Measurements from ENCODE around the gene EID3.
"Not testable (repeated sequence)": the region's sequence is repeated elsewhere in the genome, so short reads cannot be mapped to it uniquely, and the experiment has no call there.

The EID3 gene

GRCh38 chr12:104303538-104304151 lies at the start of gene EID3:
Gene EID3, plus strand, starts transcription at chr12:104303739. Its CDS starts 196 bp downstream, at chr12:104303935.
- DNase-seq, result peak; percentile 88

- no peak for DNase-seq
Measured at GRCh38 chr12:104257913-104258472, 45.5 kb upstream of the EID3 start.

DNA sequence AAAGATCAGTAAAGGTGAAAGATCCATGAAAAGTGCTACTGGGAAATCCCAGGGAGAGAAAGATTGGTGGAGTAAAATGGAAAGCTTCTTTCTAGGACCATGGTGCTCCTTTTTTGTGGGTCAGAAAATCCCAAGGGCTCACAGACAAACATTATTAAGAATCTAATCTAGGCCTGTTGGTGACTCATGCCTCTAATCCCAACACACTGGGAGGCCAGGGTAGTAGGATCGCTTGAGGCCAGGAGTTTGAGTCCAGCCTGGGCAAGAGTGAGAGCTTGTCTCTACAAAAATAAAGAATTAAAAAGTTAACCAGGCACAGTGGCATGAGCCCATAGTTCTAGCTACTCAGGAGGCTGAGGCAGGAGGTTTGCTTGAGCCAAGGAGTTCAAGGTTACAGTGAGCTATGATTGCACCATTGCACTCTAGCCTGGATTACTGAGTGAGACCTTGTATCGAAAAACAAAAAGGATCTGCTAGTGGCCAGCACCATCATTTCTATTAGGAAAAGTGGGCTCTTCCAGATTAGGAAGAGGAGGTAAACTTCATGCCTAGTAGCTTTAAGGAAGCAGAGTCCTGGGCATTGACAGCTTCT lies 45.0 kb upstream of the EID3 start:
- no peak for DNase-seq

- DNase-seq, result no peak
Measured at GRCh38 chr12:104263026-104263425, 40.5 kb upstream of the EID3 start.

GRCh38 chr12:104263580-104264358 lies 39.8 kb upstream of the EID3 start:
- DNase-seq, result no peak

GRCh38 chr12:104265436-104265835 lies 38.1 kb upstream of the EID3 start:
- not testable (repeated sequence) for DNase-seq

- DNase-seq, result no peak
Measured at GRCh38 chr12:104272938-104273337, 30.6 kb upstream of the EID3 start.

- no peak for DNase-seq
Measured at GRCh38 chr12:104273503-104273902, 30.0 kb upstream of the EID3 start.

DNA sequence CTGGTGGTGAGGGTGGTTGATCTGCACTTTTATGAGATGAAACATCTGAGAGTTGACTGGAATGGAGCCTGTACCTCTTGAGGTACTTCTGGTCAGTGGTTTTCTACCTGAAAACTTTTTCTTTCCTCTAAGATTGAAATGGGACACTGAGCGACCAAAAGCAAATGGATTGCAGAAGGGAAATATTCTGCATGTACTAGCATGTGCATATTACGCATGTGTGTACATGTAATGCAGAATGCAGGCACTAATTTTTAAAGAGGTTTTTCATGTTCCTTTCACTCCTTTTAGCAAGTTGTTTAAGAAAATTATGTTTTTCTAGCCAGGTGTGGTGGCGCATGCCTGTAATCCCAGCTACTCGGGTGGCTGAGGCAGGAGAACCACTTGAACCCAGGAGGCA lies 28.7 kb upstream of the EID3 start:
- no peak for DNase-seq

DNA sequence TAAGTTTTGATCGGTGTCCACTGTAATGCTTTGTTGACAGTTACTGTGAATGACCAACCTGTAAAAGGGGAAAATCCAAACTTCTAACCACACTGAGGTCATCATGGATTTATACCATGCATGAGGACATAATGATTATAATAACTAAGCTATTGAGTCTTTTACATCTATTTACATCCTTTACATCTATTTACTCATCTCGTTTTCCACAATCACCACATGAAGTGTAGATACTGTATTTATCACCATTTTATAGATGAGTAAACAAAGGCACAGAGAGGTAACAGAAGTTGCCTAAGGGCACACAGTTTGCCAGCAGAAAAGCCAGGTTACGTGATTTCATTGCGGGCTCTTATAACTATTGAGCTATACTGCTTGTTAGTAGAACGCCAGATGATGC lies 27.9 kb upstream of the EID3 start:
- no peak for DNase-seq

DNA sequence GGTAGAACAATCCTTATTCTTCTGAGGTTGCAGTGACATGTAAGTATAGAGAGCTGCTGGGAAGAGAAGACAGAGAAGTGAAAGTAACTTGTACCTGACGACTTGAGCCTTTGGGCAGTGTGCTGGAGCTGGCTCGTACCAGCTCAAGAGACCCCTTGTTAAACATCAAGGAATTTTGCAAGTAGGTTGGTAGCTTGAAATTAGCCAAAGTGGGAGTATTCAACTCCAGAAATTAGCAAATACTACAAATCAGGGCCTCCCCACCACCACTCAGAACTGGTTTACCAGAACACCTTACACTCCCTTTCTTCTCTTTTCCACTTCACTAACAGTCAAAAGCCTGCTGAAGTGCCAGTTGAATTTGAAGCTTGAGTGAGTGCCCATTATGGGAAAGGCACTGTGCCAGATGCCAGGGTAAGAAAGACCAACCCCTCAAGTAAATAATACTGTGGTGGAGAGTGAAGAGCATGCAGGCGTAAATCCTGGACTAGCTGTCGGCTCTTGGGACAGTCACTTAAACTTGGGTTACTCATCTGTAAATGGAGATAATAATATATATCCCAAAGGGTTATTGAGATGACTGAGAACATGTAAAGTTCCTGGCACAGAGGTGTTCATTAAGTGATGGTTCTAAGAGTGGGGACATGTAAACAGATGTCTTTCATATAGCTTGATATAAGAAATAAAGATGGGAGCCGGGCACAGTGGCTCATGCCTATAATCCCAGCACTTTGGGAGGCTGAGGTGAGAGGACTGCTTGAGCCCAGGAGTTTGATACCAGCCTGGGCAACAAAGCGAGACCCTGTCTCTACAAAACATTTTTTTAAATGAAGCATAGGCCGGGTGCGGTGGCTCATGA lies 27.0 kb upstream of the EID3 start:
- DNase-seq, result no peak

DNA sequence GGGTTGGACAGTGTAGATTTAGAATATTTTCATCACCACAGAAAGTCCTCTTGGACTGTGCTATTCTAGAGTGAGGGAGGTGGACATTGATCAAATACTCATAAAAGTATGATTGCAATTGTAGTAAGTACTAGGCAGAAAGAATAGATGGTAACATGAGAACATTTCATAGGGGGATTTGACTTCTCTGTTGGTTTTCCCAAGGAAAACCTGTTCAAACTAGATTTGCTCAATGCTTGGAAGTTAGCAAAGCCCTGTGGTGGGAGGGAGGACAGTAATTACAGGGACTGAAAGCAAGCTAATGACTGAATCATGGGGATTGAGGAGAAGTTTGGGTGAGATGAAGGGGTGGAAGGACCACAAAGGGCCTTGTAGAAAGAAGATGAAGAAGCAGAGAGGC lies 24.4 kb upstream of the EID3 start:
- DNase-seq, result no peak

GRCh38 chr12:104280111-104280510 lies 23.4 kb upstream of the EID3 start:
- DNase-seq, result no peak

- no peak for DNase-seq
Measured at GRCh38 chr12:104280717-104281458, 22.7 kb upstream of the EID3 start.

- no peak for DNase-seq
Measured at GRCh38 chr12:104281636-104282035, 21.9 kb upstream of the EID3 start.

DNA sequence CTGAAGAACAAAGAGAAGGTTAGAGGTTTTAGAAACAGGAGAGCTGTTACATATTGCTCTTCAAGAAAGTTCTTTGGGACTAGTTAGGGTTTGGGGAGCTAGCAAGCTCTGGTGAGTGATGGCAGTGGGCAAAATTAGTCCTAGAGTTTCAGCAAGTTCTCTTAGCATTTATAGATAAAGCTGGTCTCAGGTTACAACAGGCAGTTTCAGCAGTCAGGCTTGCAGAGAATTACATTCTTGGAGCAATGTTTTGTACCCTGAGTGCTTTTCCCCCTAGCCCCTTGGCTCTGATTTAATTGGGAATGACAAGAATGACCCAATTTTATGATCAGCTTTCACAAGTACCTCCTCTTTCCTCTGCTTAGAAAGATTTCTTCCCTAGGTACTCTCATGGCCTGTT lies 21.4 kb upstream of the EID3 start:
- no peak for DNase-seq

DNA sequence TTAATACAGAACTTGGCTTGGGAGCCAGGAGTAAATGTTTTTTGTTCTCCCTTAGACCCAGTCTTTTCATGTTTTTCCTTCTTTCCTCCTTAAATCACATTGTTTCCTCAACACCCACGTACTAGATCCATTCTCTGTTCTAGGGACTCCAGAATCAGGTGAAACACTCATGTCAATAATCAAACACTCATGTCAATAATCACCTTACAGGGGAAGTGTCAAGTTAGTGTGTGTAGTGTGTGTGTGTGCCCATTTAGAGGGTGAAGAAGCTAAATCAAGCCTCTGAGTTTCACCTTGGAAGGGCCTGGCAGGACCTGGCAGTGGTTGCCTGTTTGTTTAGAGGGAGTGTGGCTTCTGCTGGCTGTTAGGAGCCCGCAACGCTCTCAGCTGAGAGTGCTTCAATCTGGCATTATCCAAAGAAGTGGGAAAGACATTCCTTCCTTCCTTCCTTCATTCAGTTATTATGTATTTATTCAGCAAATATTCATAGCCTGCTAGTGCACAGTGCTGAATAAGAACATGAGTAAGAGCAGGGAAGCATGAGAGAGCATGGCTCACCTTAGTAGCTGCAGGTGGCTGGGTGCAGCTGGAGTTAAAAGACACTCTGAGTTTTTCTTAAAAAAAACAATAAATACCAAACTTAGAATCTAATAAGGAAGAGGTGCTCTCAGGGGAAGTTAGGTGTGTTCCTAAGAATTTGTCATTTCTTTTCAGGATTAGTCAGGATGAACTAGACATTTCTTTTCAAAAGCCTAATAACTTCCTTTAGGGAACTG lies 17.6 kb upstream of the EID3 start:
- DNase-seq, result peak; percentile 20

DNA sequence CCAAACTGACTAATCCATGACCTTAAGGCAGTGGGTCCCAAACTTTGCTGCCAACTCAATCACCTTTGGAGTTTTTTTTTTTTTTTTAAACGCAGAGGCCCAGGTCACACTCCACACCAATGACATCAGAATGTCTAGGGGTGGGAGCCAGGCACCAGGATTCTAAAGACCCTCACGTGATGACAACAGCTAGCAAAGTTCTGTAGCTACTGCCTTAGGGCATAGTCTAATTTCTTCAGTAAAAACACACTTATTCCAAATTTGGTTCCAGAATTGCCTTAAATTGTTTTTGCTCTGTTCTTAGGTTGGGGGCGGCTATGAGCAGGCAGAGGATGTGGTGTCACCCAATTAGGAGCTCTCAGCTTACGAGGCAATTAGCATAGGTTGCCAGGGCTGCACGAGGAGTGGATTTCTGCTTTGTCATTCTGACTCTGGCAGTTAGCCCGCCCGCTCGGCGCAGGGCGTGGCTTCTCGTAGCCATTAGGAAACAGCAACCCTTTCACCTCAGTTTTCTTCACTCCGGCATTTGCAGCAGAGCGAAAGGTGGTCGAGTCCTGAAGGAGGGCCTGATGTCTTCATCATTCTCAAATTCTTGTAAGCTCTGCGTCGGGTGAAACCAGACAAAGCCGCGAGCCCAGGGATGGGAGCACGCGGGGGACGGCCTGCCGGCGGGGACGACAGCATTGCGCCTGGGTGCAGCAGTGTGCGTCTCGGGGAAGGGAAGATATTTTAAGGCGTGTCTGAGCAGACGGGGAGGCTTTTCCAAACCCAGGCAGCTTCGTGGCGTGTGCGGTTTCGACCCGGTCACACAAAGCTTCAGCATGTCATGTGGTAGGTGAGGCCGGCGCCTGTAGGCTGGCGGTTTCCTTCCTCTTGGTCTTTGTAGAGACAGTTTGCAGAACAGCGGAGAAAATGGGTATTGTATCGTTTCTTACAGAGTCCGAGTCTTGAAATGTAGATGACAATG lies 16.7 kb upstream of the EID3 start:
- DNase-seq, result peak; percentile 92

GRCh38 chr12:104288635-104289274 lies 14.8 kb upstream of the EID3 start:
- DNase-seq, result peak; percentile 85

DNA sequence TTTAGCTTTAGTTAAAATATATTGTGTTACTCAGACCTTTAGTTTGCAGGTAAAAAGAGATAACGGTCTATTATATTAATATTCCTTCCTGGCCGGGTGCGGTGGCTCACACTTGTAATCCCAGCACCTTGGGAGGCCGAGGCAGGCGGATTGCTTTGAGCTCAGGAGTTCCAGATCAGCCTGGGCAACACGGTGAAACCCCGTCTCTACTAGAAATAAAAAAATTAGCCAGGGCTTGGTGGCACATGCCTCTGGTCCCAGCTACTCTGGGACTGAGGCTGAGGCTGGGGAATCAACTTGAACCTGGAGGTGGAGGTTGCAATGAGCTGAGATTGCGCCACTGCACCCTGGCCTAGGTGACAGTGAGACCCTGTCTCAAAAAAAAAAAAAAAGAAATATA lies 13.2 kb upstream of the EID3 start:
- no peak for DNase-seq
